GM12878 (cell line): ENCODE measurements around the gene TBXAS1. TPM values are rescaled to one million over a fixed set of nuclear protein-coding genes. Genes with fewer than 3 reads are reported as not detected.
A peak's percentile ranks its signal among the peaks of the same experiment; 100 is the strongest.

ENCODE experiments used
- ATAC-seq: fragments of 200-7000 bp; cut with Tn5 transposase; 3 replicates; pipeline ENCODE4 v1.9.1; 2020; ENCODE audit warnings: mild to moderate bottlenecking, moderate library complexity
- BruUV-seq: library from RNA; stranded (reverse); fragments of 400-500 nt; replicated peaks from 2 replicates; lab custom pipeline; 2021; lab: Mats Ljungman, UMichigan
- CTCF ChIA-PET: fragments of 300-600 bp; sonication (Branson Sonifier 250); formaldehyde crosslinking; extraction: SDS; loops from one replicate; lab custom pipeline; 2021; ENCODE audit warnings: inconsistent platforms; lab: Yijun Ruan, JAX
- POLR2A ChIA-PET: fragments of 350-600 bp; formaldehyde crosslinking; extraction: SDS; loops from one replicate; lab custom pipeline; 2021; ENCODE audit warnings: inconsistent platforms; lab: Charles Lee
- RAD21 ChIA-PET: fragments of 300-600 bp; sonication (Branson Sonifier 250); formaldehyde crosslinking; loops from one replicate; lab custom pipeline; 2023; ENCODE audit warnings: antibody characterized with exemption; ENCODE audit not compliant: unreplicated experiment; lab: Charles Lee
- SMC1A ChIA-PET: fragments of 300-600 bp; sonication (Branson Sonifier 250); formaldehyde crosslinking; loops from one replicate; lab custom pipeline; 2023; ENCODE audit not compliant: unreplicated experiment, uncharacterized antibody; lab: Charles Lee
- DNase-seq: peaks from one replicate; pipeline ENCODE4 v3.0.0-alpha.2; 2011; ENCODE audit warnings: low read depth, low spot score
- FAIRE-seq: peaks from 3 replicates; lab custom pipeline; 2011; peaks lifted over from hg19 to GRCh38; lab: Jason Lieb, UNC
- H2AFZ ChIP-seq: 2 replicates; pipeline ENCODE4 v1.6.0; 2011; ENCODE audit warnings: low read depth, low read length, control low read depth; ENCODE audit not compliant: control insufficient read depth
- H3K27ac ChIP-seq: 2 replicates; pipeline ENCODE4 v1.5.1; 2011; ENCODE audit warnings: control low read depth; ENCODE audit not compliant: control insufficient read depth, insufficient read depth
- H3K27me3 ChIP-seq, 2 experiments: replicated peaks in 1 of 2; 2 replicates each; pipeline versions ENCODE4 v1.6.0 to v1.6.1; 2011; ENCODE audit warnings: low read length in 1 of 2; ENCODE audit not compliant: control insufficient read depth in 2 of 2, insufficient read depth in 2 of 2
- H3K36me3 ChIP-seq, 2 experiments: 2 replicates each; pipeline ENCODE4 v1.5.1; 2011; ENCODE audit warnings: low read length in 1 of 2; ENCODE audit not compliant: control insufficient read depth in 2 of 2, insufficient read depth in 2 of 2
- H3K4me1 ChIP-seq: 2 replicates; pipeline ENCODE4 v1.6.1; 2011; ENCODE audit warnings: mild to moderate bottlenecking, low read length, moderate library complexity, mixed read lengths; ENCODE audit not compliant: control insufficient read depth, insufficient read depth
- H3K4me2 ChIP-seq: 2 replicates; pipeline ENCODE4 v1.6.0; 2011; ENCODE audit warnings: control low read depth; ENCODE audit not compliant: control insufficient read depth, insufficient read depth
- H3K4me3 ChIP-seq: fragments of 200-600 bp; sonication (generic); 2 replicates; pipeline ENCODE4 v1.5.1; 2016
- H3K79me2 ChIP-seq: 2 replicates; pipeline ENCODE4 v1.6.0; 2011; ENCODE audit warnings: low read length; ENCODE audit not compliant: control insufficient read depth, insufficient read depth
- H3K9ac ChIP-seq: 2 replicates; pipeline ENCODE4 v1.8.0; 2011; ENCODE audit warnings: low read length, control low read depth, mixed read lengths; ENCODE audit not compliant: control insufficient read depth, insufficient read depth
- H3K9me3 ChIP-seq: replicated peaks from 3 replicates; pipeline ENCODE4 v1.5.1; 2011; ENCODE audit warnings: mild to moderate bottlenecking, low read length; ENCODE audit not compliant: control insufficient read depth, insufficient read depth
- H4K20me1 ChIP-seq: 2 replicates; pipeline ENCODE4 v1.6.0; 2011; ENCODE audit not compliant: control insufficient read depth, insufficient read depth
- MAX ChIP-seq: IDR thresholded peaks from 2 replicates; pipeline ENCODE4 v1.6.1; 2012; ENCODE audit warnings: low read depth, low read length, improper control_type of control experiment
- MLLT1 ChIP-seq: fragments of 450-650 bp; IDR thresholded peaks from 2 replicates; pipeline ENCODE4 v1.6.1; 2016; ENCODE audit warnings: mild to moderate bottlenecking
- RFX5 ChIP-seq: IDR thresholded peaks from 2 replicates; pipeline ENCODE4 v1.6.1; 2011; ENCODE audit warnings: low read depth, low read length, improper control_type of control experiment
- YBX1 ChIP-seq: fragments of 450-650 bp; IDR thresholded peaks from 2 replicates; pipeline ENCODE4 v1.6.1; 2016; ENCODE audit warnings: antibody characterized with exemption
- YY1 ChIP-seq: IDR thresholded peaks from 2 replicates; pipeline ENCODE4 v1.6.1; 2011; ENCODE audit warnings: low read depth, mild to moderate bottlenecking, low read length
- ZBTB11 ChIP-seq: fragments of 450-650 bp; formaldehyde crosslinking; IDR thresholded peaks from 2 replicates; pipeline ENCODE4 v1.5.0; 2022; ENCODE audit warnings: mild to moderate bottlenecking, missing genetic modification characterization
- ZNF592 ChIP-seq: fragments of 450-650 bp; IDR thresholded peaks from 2 replicates; pipeline ENCODE4 v1.6.1; 2017; ENCODE audit warnings: mild to moderate bottlenecking, moderate library complexity
- WGBS: methylation state at CpG from one replicate; pipeline ENCODE4 v1.1.6; 2016; ENCODE audit warnings: low lambda C conversion rate; ENCODE audit not compliant: insufficient replicate concordance, insufficient coverage; ENCODE audit errors: missing lambda C conversion rate; 5-methylcytosine and 5-hydroxymethylcytosine counted together
- in situ Hi-C: fragments of 300-500 bp; cut with MboI; formaldehyde crosslinking; loops from 9 replicates; pipeline ENCODE4 v1.14.3; 2018; ENCODE audit warnings: mixed read lengths
- intact Hi-C: fragments of 100-400 bp; cut with micrococcal nuclease; formaldehyde crosslinking; loops from one replicate; pipeline ENCODE4 v1.14.2; 2022; ENCODE audit not compliant: unreplicated experiment
- polyA plus RNA-seq, 11 experiments: library from polyadenylated mRNA; depleted of rRNA in 4 of 11; unstranded in 6 of 11; stranded (reverse) in 5 of 11; fragments of >200 nt; fragmentation: Nextera tagmentation in 4 of 11; fragmentation: Illumina TruSeq in 1 of 11; extraction: Ambion mirVana in 4 of 11; extraction: Trizol in 1 of 11; gene quantifications; 1 replicate in 1 of 11; 2 replicates in 10 of 11; pipeline versions ENCODE4 v1.2.1 to v1.2.3, GENCODE V29; 2011 to 2016; ENCODE audit warnings: inconsistent platforms in 2 of 11, missing spikeins in 2 of 11, low read depth in 1 of 11
- total RNA-seq, 4 experiments: library from RNA; depleted of rRNA in 3 of 4; stranded (reverse); fragments of >200 nt in 3 of 4; fragmentation: Illumina TruSeq in 1 of 4; extraction: Trizol in 1 of 4; gene quantifications; 2 replicates each; pipeline versions ENCODE4 v1.2.1 to v1.2.3, GENCODE V29; 2013 to 2021

Gene TBXAS1
- total and polyA plus RNA-seq, 10 of the 15 experiments (the other 5 are each of a cell fraction or from before 2014, with no cell fraction given): 1.5 to 32.7 (median 16.3) TPM

- Histone ChIP-seq H3K27me3 (no peaks in the 10 kb centered on the region), H4K20me1 (no peaks in the 10 kb centered on the region), H3K27ac (no peak overlapping the region), H3K4me1 (peaks cover 3% of the 10 kb centered on the region; the same call in 1 of the 2 replicates), H3K36me3 (no peaks in the 10 kb centered on the region), H2AFZ (no peak overlapping the region), H3K79me2 (no peaks in the 10 kb centered on the region), H3K9ac (no peak overlapping the region), H3K9me3 (no peaks in the 10 kb centered on the region), H3K4me2 (no peak overlapping the region), H3K4me3 (no peak overlapping the region)
- WGBS: 85% methylated on average over 7 of the region's 7 CpGs
- in situ Hi-C loops: no loop called here
- POLR2A ChIA-PET: no interaction called here
- no peak for DNase-seq
- SMC1A ChIA-PET: interaction anchor here (1.2 kb wide), 1 partner anchor 14 kb away, joined by 3 read pairs; no protein-coding TSS in a partner anchor
- CTCF ChIA-PET: interaction anchor here (1.3 to 1.6 kb wide), 2 partner anchors 8 to 36 kb away, joined by 3 to 4 read pairs; no protein-coding TSS in a partner anchor
- FAIRE-seq: no peak
- intact Hi-C loops: no loop called here
- 0 out of 3 replicates have a peak, but pooled peaks have one; percentile 17 for ATAC-seq
- BruUV-seq: no TSS peak
- no peak for TF ChIP-seq YBX1
- no peak for TF ChIP-seq RFX5
- RAD21 ChIA-PET: no interaction called here
Measured at GRCh38 chr7:139923090-139923489, 94.0 kb downstream of the TBXAS1 start.

GRCh38 chr7:139924461-139924860, 95.4 kb downstream of the TBXAS1 start:
- 48% methylated on average over 3 of the region's 3 CpGs for WGBS
- in situ Hi-C loops (no loop called here), intact Hi-C loops (no loop called here)
- H3K27ac ChIP-seq: no peak overlapping the region
- SMC1A ChIA-PET: interaction anchor here (0.7 kb wide), 2 partner anchors 274 to 323 kb away, joined by 3 read pairs; no protein-coding TSS in a partner anchor
- no peak for FAIRE-seq
- BruUV-seq: no TSS peak
- no peaks in the 10 kb centered on the region for H3K36me3 ChIP-seq
- no peak for DNase-seq
- H3K79me2 ChIP-seq: no peaks in the 10 kb centered on the region
- H3K4me3 ChIP-seq: no peak overlapping the region
- no peak overlapping the region for H2AFZ ChIP-seq
- POLR2A ChIA-PET: no interaction called here
- no peaks in the 10 kb centered on the region for H3K4me1 ChIP-seq
- H3K9me3 ChIP-seq: no peaks in the 10 kb centered on the region
- RAD21 ChIA-PET: no interaction called here
- H3K27me3 ChIP-seq: no peaks in the 10 kb centered on the region
- H3K4me2 ChIP-seq: no peak overlapping the region
- H3K9ac ChIP-seq: no peak overlapping the region
- ATAC-seq: no peak
- H4K20me1 ChIP-seq: no peaks in the 10 kb centered on the region
- CTCF ChIA-PET: interaction anchor here (1.3 kb wide), 1 partner anchor 10 kb away, joined by 3 read pairs; no protein-coding TSS in a partner anchor
- TF ChIP-seq MAX: no peak
- no peak for TF ChIP-seq MLLT1
- TF ChIP-seq YY1: no peak
- TF ChIP-seq ZBTB11 (CRISPR knock-in tag): no peak
- no peak for TF ChIP-seq ZNF592
